ENCODE data around the gene STEAP1B.
"Not testable (repeated sequence)": the region's sequence is repeated elsewhere in the genome, so short reads cannot be mapped to it uniquely, and the experiment has no call there.

STEAP1B gene

DNA sequence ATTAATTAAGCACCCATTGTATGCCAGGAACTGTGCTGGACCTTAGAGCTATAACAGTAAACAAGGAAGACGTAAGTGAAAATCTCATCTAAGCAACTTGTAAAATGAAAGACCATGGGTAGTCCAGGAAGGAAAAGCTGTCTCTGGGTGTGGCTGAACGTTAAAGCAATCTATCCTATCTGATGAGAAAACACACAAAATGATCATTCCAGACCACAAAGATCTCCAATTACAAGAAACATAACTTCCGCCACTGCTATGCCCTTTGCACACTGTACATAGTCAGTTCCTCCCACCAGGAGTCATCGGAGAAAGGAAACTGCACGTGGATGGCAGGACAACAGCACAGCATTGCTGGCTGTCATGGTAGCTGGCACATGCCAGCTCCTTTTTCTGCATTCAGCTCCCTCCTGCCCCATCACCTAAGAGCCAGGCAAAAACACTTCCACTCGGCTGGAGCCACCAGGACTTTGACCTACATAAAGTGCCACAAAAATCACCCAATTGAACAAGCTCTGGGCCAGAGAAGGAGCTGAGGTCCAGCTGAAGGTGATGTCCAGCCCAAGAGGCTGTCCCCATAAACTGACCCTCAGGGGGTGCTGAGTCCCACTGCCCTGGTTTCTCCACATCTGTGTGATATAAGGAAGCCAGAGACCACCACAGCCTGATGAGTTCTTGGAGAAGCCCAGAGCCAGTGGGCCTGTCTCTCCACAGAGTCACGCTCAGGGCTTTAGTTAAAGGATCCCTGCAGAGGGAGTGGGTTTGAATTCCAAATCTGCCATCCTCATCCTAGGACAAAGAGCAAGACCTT lies 56.4 kb downstream of the STEAP1B start:
- no peaks in the 10 kb centered on the region for H3K27me3 ChIP-seq (ENCODE audit: insufficient read depth, low read length)
- no peaks in the 10 kb centered on the region for H3K4me1 ChIP-seq (ENCODE audit: insufficient read depth, low read length)
- no peak overlapping the region for H3K4me3 ChIP-seq (ENCODE audit: low read length)
- no peak overlapping the region for H2AFZ ChIP-seq (ENCODE audit: low read depth, low read length)
- no peaks in the 10 kb centered on the region for H3K36me3 ChIP-seq (ENCODE audit: insufficient read depth, low read length)
- no peaks in the 10 kb centered on the region for H3K9me3 ChIP-seq (ENCODE audit: low read length)

DNA sequence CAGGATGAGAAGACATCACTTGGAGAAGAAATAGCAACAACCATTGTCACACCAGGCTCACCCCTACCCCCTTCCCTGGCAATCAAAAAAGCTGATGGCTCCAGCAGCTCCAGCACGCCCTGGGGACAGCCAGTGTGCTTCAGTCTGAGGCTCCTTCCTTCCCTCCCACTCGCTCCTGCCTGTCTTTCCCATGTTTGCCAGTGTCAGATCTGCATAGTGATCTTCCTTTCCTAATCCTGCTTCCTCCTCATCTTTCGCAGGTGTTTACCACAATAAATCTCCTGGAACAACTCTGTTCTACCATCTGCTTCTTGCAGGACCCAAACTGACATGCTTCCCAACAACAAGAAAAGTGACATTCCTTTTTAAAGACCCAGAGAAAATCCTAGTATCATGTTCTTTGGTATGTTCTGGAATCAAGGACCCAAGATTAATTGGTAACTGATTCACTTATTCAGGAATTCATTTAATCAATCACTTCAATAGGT lies 57.1 kb downstream of the STEAP1B start:
- Histone ChIP-seq H3K4me1 (ENCODE audit: insufficient read depth, low read length) (no peaks in the 10 kb centered on the region), H2AFZ (ENCODE audit: low read depth, low read length) (no peak overlapping the region), H3K36me3 (ENCODE audit: insufficient read depth, low read length) (no peaks in the 10 kb centered on the region), H3K27me3 (ENCODE audit: insufficient read depth, low read length) (no peaks in the 10 kb centered on the region), H3K9me3 (ENCODE audit: low read length) (no peaks in the 10 kb centered on the region), H3K4me3 (ENCODE audit: low read length) (no peak overlapping the region)

DNA sequence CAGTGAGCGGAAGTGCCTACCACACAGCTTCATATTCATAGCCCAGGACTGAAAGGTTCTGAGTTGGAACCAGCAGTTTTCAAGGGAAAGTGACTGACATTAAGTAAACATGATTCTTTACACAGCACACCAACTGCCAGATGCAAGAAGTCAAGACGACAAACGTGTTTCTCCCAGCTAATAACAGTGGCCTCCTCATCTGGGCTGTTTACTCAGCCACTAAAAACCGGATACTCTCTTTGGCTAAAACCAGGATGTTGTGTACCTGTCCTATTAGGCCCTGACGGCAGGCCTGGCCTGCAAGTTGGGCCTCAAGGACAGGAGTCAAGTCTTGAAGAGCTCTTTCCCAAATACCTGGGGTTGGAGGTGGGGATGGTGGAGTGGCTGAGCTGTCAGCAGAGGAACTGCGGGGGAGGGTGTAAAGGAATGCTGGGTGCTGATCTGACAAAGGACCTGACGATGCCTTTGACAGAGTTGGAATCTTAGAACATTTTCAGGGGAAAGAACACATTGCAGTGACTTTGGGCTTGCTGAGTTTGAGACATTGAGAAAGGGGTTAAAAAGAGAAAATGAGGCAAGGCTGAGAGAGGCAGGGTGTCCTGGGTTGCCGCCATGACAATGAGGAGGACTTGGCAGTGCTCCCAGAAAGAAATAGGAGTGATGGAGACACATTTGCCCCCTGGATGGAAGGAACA lies 57.7 kb downstream of the STEAP1B start:
- H3K4me3 ChIP-seq (ENCODE audit: low read length) = no peak overlapping the region
- H3K36me3 ChIP-seq (ENCODE audit: insufficient read depth, low read length) = no peaks in the 10 kb centered on the region
- no peak overlapping the region for H2AFZ ChIP-seq (ENCODE audit: low read depth, low read length)
- no peaks in the 10 kb centered on the region for H3K27me3 ChIP-seq (ENCODE audit: insufficient read depth, low read length)
- H3K4me1 ChIP-seq (ENCODE audit: insufficient read depth, low read length) = no peaks in the 10 kb centered on the region
- no peaks in the 10 kb centered on the region for H3K9me3 ChIP-seq (ENCODE audit: low read length)

DNA sequence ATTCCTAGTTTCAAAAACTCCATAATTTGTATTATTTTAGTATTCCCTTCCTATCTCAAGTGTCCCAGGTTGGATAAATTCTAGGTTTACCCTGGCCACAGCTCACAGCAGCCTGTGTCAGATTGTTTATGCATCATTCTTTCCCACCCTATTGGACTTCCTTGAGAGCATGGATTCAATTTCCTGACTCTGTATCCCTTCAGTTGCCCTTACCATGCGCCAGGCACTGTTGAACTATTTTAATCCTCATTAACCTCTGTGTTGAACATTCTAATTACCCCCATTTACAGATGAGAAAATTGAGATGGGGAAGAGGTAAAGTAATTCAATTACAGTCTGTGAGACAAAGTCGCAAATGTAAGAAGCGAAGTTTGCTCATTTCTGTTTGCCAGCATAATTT lies 58.8 kb downstream of the STEAP1B start:
- no peaks in the 10 kb centered on the region for H3K9me3 ChIP-seq (ENCODE audit: low read length)
- no peaks in the 10 kb centered on the region for H3K36me3 ChIP-seq (ENCODE audit: insufficient read depth, low read length)
- H3K4me1 ChIP-seq (ENCODE audit: insufficient read depth, low read length) = no peaks in the 10 kb centered on the region
- no peak overlapping the region for H3K4me3 ChIP-seq (ENCODE audit: low read length)
- H3K27me3 ChIP-seq (ENCODE audit: insufficient read depth, low read length) = no peaks in the 10 kb centered on the region
- H2AFZ ChIP-seq (ENCODE audit: low read depth, low read length) = no peak overlapping the region

DNA sequence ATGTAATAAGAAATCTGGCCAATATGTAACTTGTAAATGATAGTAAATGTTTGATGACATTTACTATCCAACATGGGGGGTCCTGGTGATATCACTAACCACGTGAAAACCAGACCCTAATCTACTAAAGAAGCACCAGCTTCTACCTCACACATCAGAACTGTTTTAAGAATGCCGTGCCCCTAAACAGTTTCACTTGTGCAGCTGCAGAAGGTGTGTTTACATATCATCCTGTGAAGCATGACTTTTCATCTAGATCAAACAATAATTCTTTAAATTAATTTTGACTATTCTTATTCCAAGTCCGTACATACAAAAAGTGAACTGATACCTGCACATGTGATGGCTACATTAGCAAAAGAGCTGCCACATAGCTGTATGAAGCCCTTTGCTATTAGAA lies 61.0 kb downstream of the STEAP1B start:
- H3K9me3 ChIP-seq (ENCODE audit: low read length) = no peaks in the 10 kb centered on the region
- H3K36me3 ChIP-seq (ENCODE audit: insufficient read depth, low read length) = no peaks in the 10 kb centered on the region
- H3K4me3 ChIP-seq (ENCODE audit: low read length) = no peak overlapping the region
- H3K4me1 ChIP-seq (ENCODE audit: insufficient read depth, low read length) = no peaks in the 10 kb centered on the region
- no peak overlapping the region for H2AFZ ChIP-seq (ENCODE audit: low read depth, low read length)
- no peaks in the 10 kb centered on the region for H3K27me3 ChIP-seq (ENCODE audit: insufficient read depth, low read length)

DNA sequence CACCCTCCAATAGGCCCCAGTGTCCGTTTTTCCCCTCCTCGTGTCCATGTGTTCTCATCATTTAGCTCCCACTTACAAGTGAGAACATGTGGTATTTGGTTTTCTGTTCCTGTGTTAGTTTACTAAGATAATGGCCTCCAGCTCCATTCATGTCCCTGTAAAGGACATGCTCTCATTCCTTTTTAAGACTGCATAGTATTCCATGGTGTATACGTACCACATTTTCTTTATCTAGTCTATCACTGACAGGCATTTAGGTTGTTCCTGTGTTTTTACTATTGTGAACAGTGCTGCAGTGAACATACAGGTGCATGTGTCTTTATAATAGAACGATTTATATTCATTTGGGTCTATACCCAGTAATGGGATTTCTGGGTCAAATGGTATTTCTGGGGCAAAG lies 63.4 kb downstream of the STEAP1B start:
- not testable (repeated sequence) for H3K4me3 ChIP-seq (ENCODE audit: low read length); H3K27me3 ChIP-seq (ENCODE audit: insufficient read depth, low read length); H2AFZ ChIP-seq (ENCODE audit: low read depth, low read length); H3K4me1 ChIP-seq (ENCODE audit: insufficient read depth, low read length); H3K9me3 ChIP-seq (ENCODE audit: low read length); H3K36me3 ChIP-seq (ENCODE audit: insufficient read depth, low read length)

DNA sequence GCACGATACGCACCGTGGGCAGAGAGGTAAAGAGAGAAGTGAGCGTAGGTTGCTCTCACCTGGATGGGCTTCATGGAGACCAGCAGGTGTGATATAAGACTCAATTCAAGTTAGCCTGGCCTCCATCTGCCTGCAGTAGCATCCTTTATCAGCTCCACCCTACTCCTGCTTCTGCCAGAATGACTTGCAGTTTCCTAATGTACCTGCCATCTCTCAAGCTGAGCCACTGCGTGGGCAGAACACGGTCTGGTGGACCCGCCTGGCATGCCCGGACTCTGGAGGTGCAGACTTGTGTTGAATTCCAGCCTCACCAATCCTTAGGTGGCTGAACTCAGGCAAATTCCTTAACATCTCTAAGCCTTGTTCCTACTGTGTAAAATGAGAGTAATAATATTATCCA lies 64.3 kb downstream of the STEAP1B start:
- no peaks in the 10 kb centered on the region for H3K9me3 ChIP-seq (ENCODE audit: low read length)
- no peak overlapping the region for H2AFZ ChIP-seq (ENCODE audit: low read depth, low read length)
- H3K36me3 ChIP-seq (ENCODE audit: insufficient read depth, low read length) = no peaks in the 10 kb centered on the region
- no peaks in the 10 kb centered on the region for H3K27me3 ChIP-seq (ENCODE audit: insufficient read depth, low read length)
- no peak overlapping the region for H3K4me3 ChIP-seq (ENCODE audit: low read length)
- H3K4me1 ChIP-seq (ENCODE audit: insufficient read depth, low read length) = no peaks in the 10 kb centered on the region

DNA sequence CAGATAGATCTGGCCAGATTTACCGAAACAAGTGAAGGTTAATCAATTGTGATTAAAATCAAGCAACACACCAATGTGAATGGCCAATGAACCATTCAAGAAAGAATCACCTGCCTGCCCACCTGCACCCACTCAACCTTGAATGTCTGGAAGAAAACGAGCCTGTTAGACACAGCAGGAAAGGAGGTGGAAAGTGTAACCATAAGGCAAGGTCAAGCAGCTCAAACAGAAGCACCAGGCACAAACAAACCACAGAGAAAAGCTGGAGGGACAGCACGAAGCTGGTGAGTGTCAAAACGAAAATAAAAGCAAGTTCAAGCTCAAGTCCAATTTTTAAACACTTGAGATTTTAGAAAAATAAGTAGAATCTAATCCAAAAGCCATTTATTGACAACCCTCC lies 64.9 kb downstream of the STEAP1B start:
- H3K4me1 ChIP-seq (ENCODE audit: insufficient read depth, low read length) = no peaks in the 10 kb centered on the region
- no peaks in the 10 kb centered on the region for H3K36me3 ChIP-seq (ENCODE audit: insufficient read depth, low read length)
- no peak overlapping the region for H3K4me3 ChIP-seq (ENCODE audit: low read length)
- no peak overlapping the region for H2AFZ ChIP-seq (ENCODE audit: low read depth, low read length)
- H3K9me3 ChIP-seq (ENCODE audit: low read length) = no peaks in the 10 kb centered on the region
- H3K27me3 ChIP-seq (ENCODE audit: insufficient read depth, low read length) = no peaks in the 10 kb centered on the region

DNA sequence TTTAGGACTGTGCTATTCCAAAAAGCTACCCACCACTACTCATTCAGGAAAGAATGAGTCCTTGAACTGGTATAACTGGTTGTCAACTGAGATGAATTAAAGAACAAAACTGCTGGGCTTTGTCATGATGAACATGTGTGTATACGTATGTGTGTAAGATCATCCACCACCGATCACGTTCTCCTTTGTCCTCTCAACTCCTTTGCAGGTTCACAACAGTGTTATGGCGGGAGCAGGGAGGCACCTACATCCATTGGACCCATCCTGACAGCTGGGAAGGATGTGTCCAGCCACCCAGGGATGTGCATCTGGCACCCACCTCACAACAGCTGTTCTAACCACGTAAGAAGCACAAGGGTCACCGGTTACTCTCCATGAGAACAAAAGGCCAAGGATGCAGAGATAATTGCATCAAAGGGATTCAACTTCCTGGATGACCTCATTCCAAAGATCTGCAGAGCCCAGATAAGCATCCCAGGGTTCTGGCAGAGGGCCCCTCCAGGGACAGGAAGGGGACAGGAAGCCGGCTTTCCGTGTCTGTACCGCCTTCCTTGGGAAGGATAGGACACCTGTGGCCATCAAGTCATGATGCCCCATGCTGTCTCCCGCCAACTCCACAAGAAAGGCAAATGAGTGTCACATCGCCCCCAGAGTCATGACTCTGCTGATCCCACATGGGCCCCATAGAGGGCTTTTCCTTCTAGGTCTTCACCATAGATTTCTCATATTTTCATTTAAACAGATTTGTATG lies 66.1 kb downstream of the STEAP1B start:
- Histone ChIP-seq H3K36me3 (ENCODE audit: insufficient read depth, low read length) (no peaks in the 10 kb centered on the region), H2AFZ (ENCODE audit: low read depth, low read length) (no peak overlapping the region), H3K9me3 (ENCODE audit: low read length) (no peaks in the 10 kb centered on the region), H3K27me3 (ENCODE audit: insufficient read depth, low read length) (no peaks in the 10 kb centered on the region), H3K4me3 (ENCODE audit: low read length) (no peak overlapping the region), H3K4me1 (ENCODE audit: insufficient read depth, low read length) (no peaks in the 10 kb centered on the region)

DNA sequence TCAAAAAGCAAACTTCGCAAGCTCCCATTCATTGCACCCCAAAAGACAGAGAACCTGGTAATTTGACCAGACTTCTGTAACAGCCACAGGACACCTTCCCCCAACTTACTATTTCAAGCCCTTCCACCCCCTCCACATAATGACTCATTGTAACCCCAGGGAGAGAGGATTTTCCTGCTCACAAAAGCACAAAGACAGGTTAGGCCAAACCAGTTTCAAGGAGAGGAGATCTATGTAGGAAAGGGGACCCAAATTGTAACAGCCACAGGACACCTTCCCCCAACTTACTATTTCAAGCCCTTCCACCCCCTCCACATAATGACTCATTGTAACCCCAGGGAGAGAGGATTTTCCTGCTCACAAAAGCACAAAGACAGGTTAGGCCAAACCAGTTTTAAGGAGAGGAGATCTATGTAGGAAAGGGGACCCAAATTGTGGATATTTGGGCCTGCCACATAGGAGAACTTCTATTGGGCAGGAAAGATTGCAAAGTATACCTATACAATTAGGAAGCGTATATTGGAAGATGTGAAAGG lies 66.8 kb downstream of the STEAP1B start:
- H3K4me3 ChIP-seq (ENCODE audit: low read length); H3K36me3 ChIP-seq (ENCODE audit: insufficient read depth, low read length); H3K9me3 ChIP-seq (ENCODE audit: low read length); H3K27me3 ChIP-seq (ENCODE audit: insufficient read depth, low read length); H3K4me1 ChIP-seq (ENCODE audit: insufficient read depth, low read length); H2AFZ ChIP-seq (ENCODE audit: low read depth, low read length): not testable (repeated sequence)

DNA sequence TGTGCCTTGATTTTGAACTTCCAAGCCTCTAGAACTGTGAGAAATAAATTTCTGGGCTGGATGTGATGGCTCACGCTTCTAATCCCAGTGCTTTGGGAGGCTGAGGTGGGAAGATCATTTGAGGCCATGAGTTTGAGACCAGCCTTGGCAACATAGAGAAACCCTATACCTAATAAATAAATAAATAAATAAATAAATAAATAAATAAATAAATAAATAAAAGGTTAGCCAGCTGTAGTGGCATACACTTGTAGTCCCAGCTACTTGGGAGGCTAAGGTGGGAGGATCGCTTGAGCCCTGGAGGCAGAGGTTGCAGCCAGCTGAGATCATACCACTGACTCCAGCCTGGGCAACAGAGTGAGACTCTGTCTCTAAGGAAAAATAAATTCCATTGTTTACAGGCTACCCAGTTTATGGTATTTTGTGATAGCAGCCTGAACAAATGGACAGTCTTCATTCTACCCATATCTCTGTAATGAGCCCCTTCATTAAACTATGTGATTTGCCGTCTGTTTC lies 67.7 kb downstream of the STEAP1B start:
- Histone ChIP-seq H3K4me1 (ENCODE audit: insufficient read depth, low read length) (no peaks in the 10 kb centered on the region), H3K9me3 (ENCODE audit: low read length) (no peaks in the 10 kb centered on the region), H3K36me3 (ENCODE audit: insufficient read depth, low read length) (no peaks in the 10 kb centered on the region), H3K27me3 (ENCODE audit: insufficient read depth, low read length) (no peaks in the 10 kb centered on the region), H2AFZ (ENCODE audit: low read depth, low read length) (no peak overlapping the region), H3K4me3 (ENCODE audit: low read length) (no peak overlapping the region)

DNA sequence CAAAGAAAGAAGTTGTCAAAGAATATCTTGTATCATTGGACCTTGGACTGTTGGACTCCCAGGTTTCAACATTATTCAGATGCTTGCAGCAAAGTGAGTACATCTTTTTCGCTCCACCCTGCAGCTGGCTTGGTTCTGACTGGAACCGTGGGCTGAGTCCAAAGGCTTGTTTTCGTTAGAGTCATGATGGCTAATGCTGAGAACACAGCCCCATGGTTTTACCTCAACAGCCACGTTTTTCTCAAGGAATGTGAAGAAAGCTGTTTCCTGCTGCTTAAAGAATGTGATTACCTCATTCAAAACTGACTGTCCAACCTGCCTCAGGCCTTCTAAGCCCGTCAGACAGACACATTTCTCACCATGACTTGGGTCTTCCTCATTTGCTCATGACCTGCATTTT lies 69.5 kb downstream of the STEAP1B start:
- H3K27me3 ChIP-seq (ENCODE audit: insufficient read depth, low read length) = no peaks in the 10 kb centered on the region
- H3K4me1 ChIP-seq (ENCODE audit: insufficient read depth, low read length) = no peaks in the 10 kb centered on the region
- H3K9me3 ChIP-seq (ENCODE audit: low read length) = no peaks in the 10 kb centered on the region
- no peak overlapping the region for H3K4me3 ChIP-seq (ENCODE audit: low read length)
- no peak overlapping the region for H2AFZ ChIP-seq (ENCODE audit: low read depth, low read length)
- H3K36me3 ChIP-seq (ENCODE audit: insufficient read depth, low read length) = no peaks in the 10 kb centered on the region

DNA sequence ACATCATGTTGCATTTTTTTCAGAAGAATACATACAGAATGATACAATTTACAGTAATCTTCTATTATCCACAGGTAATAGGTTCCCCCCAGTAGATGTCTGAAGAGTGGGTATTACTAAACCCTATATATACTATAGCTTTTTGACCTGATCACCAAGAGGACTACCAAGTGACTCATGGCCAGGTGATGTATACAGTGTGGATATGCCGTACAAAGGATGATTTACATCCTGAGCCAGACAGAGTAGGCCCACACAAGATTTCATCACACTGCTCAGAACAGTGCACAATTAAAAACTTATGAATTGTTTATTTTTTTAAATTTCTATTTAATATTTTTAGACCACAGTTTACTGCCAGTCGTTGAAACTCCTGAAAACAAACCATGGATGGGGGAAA lies 70.6 kb downstream of the STEAP1B start:
- Histone ChIP-seq H3K4me3 (ENCODE audit: low read length) (no peak overlapping the region), H3K36me3 (ENCODE audit: insufficient read depth, low read length) (no peaks in the 10 kb centered on the region), H3K9me3 (ENCODE audit: low read length) (no peaks in the 10 kb centered on the region), H3K27me3 (ENCODE audit: insufficient read depth, low read length) (no peaks in the 10 kb centered on the region), H2AFZ (ENCODE audit: low read depth, low read length) (no peak overlapping the region), H3K4me1 (ENCODE audit: insufficient read depth, low read length) (no peaks in the 10 kb centered on the region)

All from neuron (in vitro differentiated cells).